HepG2 (cell line): Measurements from ENCODE around the gene GAREM1. TPM values are rescaled to one million over a fixed set of nuclear protein-coding genes. Genes with fewer than 3 reads are reported as not detected.

Experiments
- AKNA ChIP-seq: sonication (generic); formaldehyde crosslinking; IDR thresholded peaks from 2 replicates; pipeline ENCODE4 v1.4.0; 2020; ENCODE audit warnings: missing genetic modification reagents, borderline replicate concordance
- GFI1 ChIP-seq: sonication (generic); formaldehyde crosslinking; IDR thresholded peaks from 2 replicates; pipeline ENCODE4 v1.5.0; 2020; ENCODE audit warnings: missing genetic modification reagents, mild to moderate bottlenecking, borderline replicate concordance
- LCORL ChIP-seq, 2 experiments: fragments of 450-650 bp in 1 of 2; sonication (generic) in 1 of 2; formaldehyde crosslinking in 1 of 2; IDR thresholded peaks; 2 replicates each; pipeline versions ENCODE4 v1.5.0 to v1.6.1; 2017 to 2020; ENCODE audit warnings: antibody characterized with exemption in 1 of 2, missing genetic modification reagents in 1 of 2
- RXRA ChIP-seq: sonication (generic); formaldehyde crosslinking; IDR thresholded peaks from 2 replicates; pipeline ENCODE4 v1.5.1; 2020; ENCODE audit warnings: missing genetic modification reagents
- TBP ChIP-seq: sonication (generic); formaldehyde crosslinking; IDR thresholded peaks from 2 replicates; pipeline ENCODE4 v1.5.0; 2020; ENCODE audit warnings: missing genetic modification reagents
- ZNF3 ChIP-seq: IDR thresholded peaks from 2 replicates; pipeline ENCODE4 v1.7.0; 2017; ENCODE audit warnings: inconsistent platforms
- ZNF333 ChIP-seq: sonication (generic); formaldehyde crosslinking; IDR thresholded peaks from 2 replicates; pipeline ENCODE4 v1.4.0; 2020; ENCODE audit warnings: mild to moderate bottlenecking, missing genetic modification reagents, borderline replicate concordance
- ZNF512 ChIP-seq: sonication (generic); formaldehyde crosslinking; IDR thresholded peaks from 2 replicates; pipeline ENCODE4 v1.4.0; 2020; ENCODE audit warnings: mild to moderate bottlenecking, missing genetic modification reagents
- ZNF574 ChIP-seq: sonication (generic); formaldehyde crosslinking; IDR thresholded peaks from 2 replicates; pipeline ENCODE4 v1.4.0; 2020; ENCODE audit warnings: missing genetic modification reagents
- ZNF614 ChIP-seq: IDR thresholded peaks from 2 replicates; pipeline ENCODE4 v1.6.1; 2018; ENCODE audit warnings: missing biosample characterization, missing genetic modification reagents, inconsistent platforms, borderline replicate concordance
- polyA plus RNA-seq, 8 experiments: library from polyadenylated mRNA; depleted of rRNA in 3 of 8; stranded (reverse) in 7 of 8; unstranded in 1 of 8; fragments of >200 nt; fragmentation: Illumina TruSeq in 4 of 8; extraction: Trizol in 4 of 8; gene quantifications; 2 replicates each; pipeline versions ENCODE4 v1.2.1 to v1.2.3, GENCODE V29; 2011 to 2016; ENCODE audit warnings: low read depth in 4 of 8, missing spikeins in 1 of 8, mixed read lengths in 1 of 8; ENCODE audit not compliant: insufficient read depth in 1 of 8
- total RNA-seq, 5 experiments: library from RNA; depleted of rRNA; stranded (reverse); fragments of >200 nt; fragmentation: Illumina TruSeq; extraction: Trizol; gene quantifications; 2 replicates each; pipeline ENCODE4 v1.2.3, GENCODE V29; 2016; ENCODE audit warnings: low read depth in 1 of 5
- TF ChIP-seq, protein P1 (sequence below): sonication (generic); formaldehyde crosslinking; IDR thresholded peaks from 2 replicates; pipeline ENCODE4 v1.4.0; 2020; ENCODE audit warnings: missing genetic modification reagents

The GAREM1 gene
- total and polyA plus RNA-seq, 2 of the 13 experiments (the other 11 are each of a cell fraction or from before 2014, with no cell fraction given) = 2.5 to 2.9 TPM

GRCh38 chr18:32470714-32471633 is at the start of gene GAREM1 (continued):
- TF ChIP-seq AKNA (CRISPR knock-in tag) (no peak), ZNF614 (CRISPR knock-in tag) (no peak; the same call in 1 of the 2 replicates), GFI1 (no peak), ZNF3 (CRISPR knock-in tag) (no peak), RXRA (CRISPR knock-in tag) (peak; percentile 32; the same call in 1 of the 2 replicates), ZNF512 (0 out of 2 replicates have a peak, but pooled peaks have one; percentile 73), ZNF333 (CRISPR knock-in tag) (no peak), TBP (CRISPR knock-in tag) (no peak), LCORL (IDR thresholded peaks at IDR 0.05) (no peak), LCORL (CRISPR knock-in tag; IDR thresholded peaks at IDR 0.05) (0 out of 2 replicates have a peak, but pooled peaks have one; percentile 31), ZNF574 (CRISPR knock-in tag) (peak; percentile 35; the same call in 1 of the 2 replicates)
- TF ChIP-seq, protein P1, sequence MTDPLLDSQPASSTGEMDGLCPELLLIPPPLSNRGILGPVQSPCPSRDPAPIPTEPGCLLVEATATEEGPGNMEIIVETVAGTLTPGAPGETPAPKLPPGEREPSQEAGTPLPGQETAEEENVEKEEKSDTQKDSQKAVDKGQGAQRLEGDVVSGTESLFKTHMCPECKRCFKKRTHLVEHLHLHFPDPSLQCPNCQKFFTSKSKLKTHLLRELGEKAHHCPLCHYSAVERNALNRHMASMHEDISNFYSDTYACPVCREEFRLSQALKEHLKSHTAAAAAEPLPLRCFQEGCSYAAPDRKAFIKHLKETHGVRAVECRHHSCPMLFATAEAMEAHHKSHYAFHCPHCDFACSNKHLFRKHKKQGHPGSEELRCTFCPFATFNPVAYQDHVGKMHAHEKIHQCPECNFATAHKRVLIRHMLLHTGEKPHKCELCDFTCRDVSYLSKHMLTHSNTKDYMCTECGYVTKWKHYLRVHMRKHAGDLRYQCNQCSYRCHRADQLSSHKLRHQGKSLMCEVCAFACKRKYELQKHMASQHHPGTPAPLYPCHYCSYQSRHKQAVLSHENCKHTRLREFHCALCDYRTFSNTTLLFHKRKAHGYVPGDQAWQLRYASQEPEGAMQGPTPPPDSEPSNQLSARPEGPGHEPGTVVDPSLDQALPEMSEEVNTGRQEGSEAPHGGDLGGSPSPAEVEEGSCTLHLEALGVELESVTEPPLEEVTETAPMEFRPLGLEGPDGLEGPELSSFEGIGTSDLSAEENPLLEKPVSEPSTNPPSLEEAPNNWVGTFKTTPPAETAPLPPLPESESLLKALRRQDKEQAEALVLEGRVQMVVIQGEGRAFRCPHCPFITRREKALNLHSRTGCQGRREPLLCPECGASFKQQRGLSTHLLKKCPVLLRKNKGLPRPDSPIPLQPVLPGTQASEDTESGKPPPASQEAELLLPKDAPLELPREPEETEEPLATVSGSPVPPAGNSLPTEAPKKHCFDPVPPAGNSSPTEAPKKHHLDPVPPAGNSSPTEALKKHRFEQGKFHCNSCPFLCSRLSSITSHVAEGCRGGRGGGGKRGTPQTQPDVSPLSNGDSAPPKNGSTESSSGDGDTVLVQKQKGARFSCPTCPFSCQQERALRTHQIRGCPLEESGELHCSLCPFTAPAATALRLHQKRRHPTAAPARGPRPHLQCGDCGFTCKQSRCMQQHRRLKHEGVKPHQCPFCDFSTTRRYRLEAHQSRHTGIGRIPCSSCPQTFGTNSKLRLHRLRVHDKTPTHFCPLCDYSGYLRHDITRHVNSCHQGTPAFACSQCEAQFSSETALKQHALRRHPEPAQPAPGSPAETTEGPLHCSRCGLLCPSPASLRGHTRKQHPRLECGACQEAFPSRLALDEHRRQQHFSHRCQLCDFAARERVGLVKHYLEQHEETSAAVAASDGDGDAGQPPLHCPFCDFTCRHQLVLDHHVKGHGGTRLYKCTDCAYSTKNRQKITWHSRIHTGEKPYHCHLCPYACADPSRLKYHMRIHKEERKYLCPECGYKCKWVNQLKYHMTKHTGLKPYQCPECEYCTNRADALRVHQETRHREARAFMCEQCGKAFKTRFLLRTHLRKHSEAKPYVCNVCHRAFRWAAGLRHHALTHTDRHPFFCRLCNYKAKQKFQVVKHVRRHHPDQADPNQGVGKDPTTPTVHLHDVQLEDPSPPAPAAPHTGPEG (CRISPR knock-in tag) = no peak; the same call in 1 of the 2 replicates
